IMR-90 (cell line): ENCODE measurements around the gene BCAS1. TPM values are rescaled to one million over a fixed set of nuclear protein-coding genes. Genes with fewer than 3 reads are reported as not detected.

Source experiments
- ATAC-seq: fragments of 200-7000 bp; cut with Tn5 transposase; 2 replicates; pipeline ENCODE4 v1.9.1; 2020; ENCODE audit warnings: low read depth, mild to moderate bottlenecking, moderate library complexity
- BruUV-seq: library from RNA; stranded (reverse); fragments of 400-500 nt; replicated peaks from 2 replicates; lab custom pipeline; 2021; lab: Mats Ljungman, UMichigan
- CTCF ChIA-PET: fragments of 300-600 bp; formaldehyde crosslinking; extraction: SDS; loops from one replicate; lab custom pipeline; 2021; ENCODE audit warnings: antibody characterized with exemption; lab: Yijun Ruan, JAX
- POLR2A ChIA-PET: fragments of 300-600 bp; sonication (Branson Sonifier 250); formaldehyde crosslinking; loops from one replicate; lab custom pipeline; 2022; ENCODE audit warnings: antibody characterized with exemption; ENCODE audit not compliant: unreplicated experiment; lab: Charles Lee
- DNase-seq: peaks from one replicate; pipeline ENCODE4 v3.0.0; 2013
- H2AFZ ChIP-seq: replicated peaks from 2 replicates; pipeline ENCODE3; 2013; ENCODE audit warnings: low read length, mild to moderate bottlenecking; ENCODE audit not compliant: poor library complexity
- H2AK5ac ChIP-seq: 2 replicates; pipeline ENCODE4 v1.6.1; 2013; ENCODE audit warnings: low read depth, low read length, inconsistent platforms
- H2AK9ac ChIP-seq: replicated peaks from 2 replicates; pipeline ENCODE3; 2013; ENCODE audit warnings: mild to moderate bottlenecking, low read depth, low read length, moderate library complexity; ENCODE audit not compliant: poor library complexity
- H2BK120ac ChIP-seq: 2 replicates; pipeline ENCODE4 v1.6.1; 2013; ENCODE audit warnings: low read depth, low read length, inconsistent platforms
- H2BK15ac ChIP-seq: 3 replicates; pipeline ENCODE4 v1.6.1; 2013; ENCODE audit warnings: low read depth, low read length, inconsistent platforms
- H2BK20ac ChIP-seq: 2 replicates; pipeline ENCODE4 v1.6.1; 2013; ENCODE audit warnings: low read depth, mild to moderate bottlenecking, inconsistent platforms, low read length, moderate library complexity
- H2BK5ac ChIP-seq: 2 replicates; pipeline ENCODE4 v1.6.1; 2013; ENCODE audit warnings: mild to moderate bottlenecking, low read depth, low read length, inconsistent platforms; ENCODE audit not compliant: poor library complexity, severe bottlenecking
- H3K14ac ChIP-seq: replicated peaks from 2 replicates; pipeline ENCODE4 v1.6.1; 2013; ENCODE audit warnings: low read depth, low read length, inconsistent platforms
- H3K18ac ChIP-seq: 2 replicates; pipeline ENCODE4 v1.6.1; 2013; ENCODE audit warnings: low read depth, low read length, control low read depth
- H3K23ac ChIP-seq: 2 replicates; pipeline ENCODE4 v1.6.1; 2013; ENCODE audit warnings: low read depth, low read length, inconsistent platforms
- H3K27ac ChIP-seq: 2 replicates; pipeline ENCODE4 v1.5.1; 2013; ENCODE audit warnings: mild to moderate bottlenecking, control low read depth, low read length; ENCODE audit not compliant: insufficient read depth
- H3K27me3 ChIP-seq: 2 replicates; pipeline ENCODE4 v1.6.1; 2013; ENCODE audit warnings: low read length; ENCODE audit not compliant: control insufficient read depth, insufficient read depth
- H3K36me3 ChIP-seq: 2 replicates; pipeline ENCODE4 v1.6.1; 2013; ENCODE audit warnings: low read length, mixed read lengths; ENCODE audit not compliant: control insufficient read depth, insufficient read depth
- H3K4ac ChIP-seq: 2 replicates; pipeline ENCODE4 v1.6.1; 2013; ENCODE audit warnings: low read depth, low read length, inconsistent platforms
- H3K4me1 ChIP-seq: 2 replicates; pipeline ENCODE4 v1.6.1; 2013; ENCODE audit warnings: low read length, mixed read lengths; ENCODE audit not compliant: control insufficient read depth, insufficient read depth
- H3K4me2 ChIP-seq: 2 replicates; pipeline ENCODE4 v1.6.1; 2013; ENCODE audit warnings: low read depth, mild to moderate bottlenecking, control low read depth, low read length, moderate library complexity
- H3K4me3 ChIP-seq: 2 replicates; pipeline ENCODE4 v1.5.1; 2013; ENCODE audit warnings: low read depth, mild to moderate bottlenecking, control low read depth, low read length, moderate library complexity; ENCODE audit not compliant: insufficient read depth
- H3K56ac ChIP-seq: 2 replicates; pipeline ENCODE4 v1.6.1; 2013; ENCODE audit warnings: low read length, inconsistent platforms; ENCODE audit not compliant: insufficient read depth; ENCODE audit errors: extremely low read depth
- H3K79me1 ChIP-seq, 2 experiments: 2 replicates each; pipeline ENCODE4 v1.6.1; 2013; ENCODE audit warnings: low read length in 2 of 2, inconsistent platforms in 1 of 2, low read depth in 1 of 2
- H3K9ac ChIP-seq: 2 replicates; pipeline ENCODE4 v1.6.1; 2013; ENCODE audit warnings: low read depth, low read length, control low read depth
- H3K9me1 ChIP-seq: 2 replicates; pipeline ENCODE4 v1.6.1; 2013; ENCODE audit warnings: low read length, inconsistent platforms; ENCODE audit not compliant: insufficient read depth
- H3K9me3 ChIP-seq: 2 replicates; pipeline ENCODE4 v1.6.1; 2013; ENCODE audit warnings: low read length; ENCODE audit not compliant: control insufficient read depth, insufficient read depth
- H4K20me1 ChIP-seq: 2 replicates; pipeline ENCODE4 v1.6.1; 2013; ENCODE audit warnings: low read length, inconsistent platforms; ENCODE audit not compliant: insufficient read depth
- H4K5ac ChIP-seq: 2 replicates; pipeline ENCODE4 v1.6.1; 2013; ENCODE audit warnings: mild to moderate bottlenecking, low read depth, low read length, control low read depth
- H4K8ac ChIP-seq, 2 experiments: 2 replicates each; pipeline ENCODE4 v1.6.1; 2013; ENCODE audit warnings: low read depth in 2 of 2, low read length in 2 of 2, control low read depth in 1 of 2, inconsistent platforms in 1 of 2
- H4K91ac ChIP-seq: 2 replicates; pipeline ENCODE4 v1.6.1; 2013; ENCODE audit warnings: low read depth, low read length, inconsistent platforms; ENCODE audit not compliant: insufficient read depth
- BHLHE40 ChIP-seq: fragments of 150-350 bp; IDR thresholded peaks from 2 replicates; pipeline ENCODE4 v1.6.1; 2016; ENCODE audit warnings: mild to moderate bottlenecking, low read depth, low read length
- CEBPB ChIP-seq: IDR thresholded peaks from 2 replicates; pipeline ENCODE4 v1.6.1; 2012; ENCODE audit warnings: low read depth, low read length, improper control_type of control experiment
- CHD1 ChIP-seq: IDR thresholded peaks from 2 replicates; pipeline ENCODE4 v1.6.1; 2012; ENCODE audit warnings: low read depth, low read length, improper control_type of control experiment
- ELK1 ChIP-seq: fragments of 150-350 bp; IDR thresholded peaks from 2 replicates; pipeline ENCODE4 v1.6.1; 2016; ENCODE audit warnings: low read depth, mild to moderate bottlenecking, low read length, moderate library complexity, borderline replicate concordance
- FOS ChIP-seq: fragments of 150-350 bp; IDR thresholded peaks from 2 replicates; pipeline ENCODE4 v1.6.1; 2016; ENCODE audit warnings: low read depth, low read length
- MAFK ChIP-seq: IDR thresholded peaks from 2 replicates; pipeline ENCODE4 v1.6.1; 2012; ENCODE audit warnings: low read depth, low read length, improper control_type of control experiment
- MAZ ChIP-seq: IDR thresholded peaks from 2 replicates; pipeline ENCODE4 v1.6.1; 2012; ENCODE audit warnings: low read depth, mild to moderate bottlenecking, low read length, improper control_type of control experiment, moderate library complexity, borderline replicate concordance
- MXI1 ChIP-seq: IDR thresholded peaks from 2 replicates; pipeline ENCODE4 v1.6.1; 2012; ENCODE audit warnings: low read depth, mild to moderate bottlenecking, low read length, moderate library complexity, borderline replicate concordance
- NFE2L2 ChIP-seq: fragments of 150-350 bp; IDR thresholded peaks from 2 replicates; pipeline ENCODE4 v1.6.1; 2016; ENCODE audit warnings: low read depth, mild to moderate bottlenecking, low read length
- POLR2A ChIP-seq: IDR thresholded peaks from 2 replicates; pipeline ENCODE4 v1.6.1; 2012; ENCODE audit warnings: mild to moderate bottlenecking, low read depth, low read length
- RAD21 ChIP-seq: IDR thresholded peaks from 2 replicates; pipeline ENCODE4 v1.6.1; 2012; ENCODE audit warnings: low read length, improper control_type of control experiment
- RFX5 ChIP-seq: IDR thresholded peaks from 2 replicates; pipeline ENCODE4 v1.8.0; 2012; ENCODE audit warnings: low read depth, mild to moderate bottlenecking, low read length, moderate library complexity
- SMC3 ChIP-seq: fragments of 150-350 bp; IDR thresholded peaks from 2 replicates; pipeline ENCODE4 v1.6.1; 2016; ENCODE audit warnings: low read depth, mild to moderate bottlenecking, antibody characterized with exemption, low read length, moderate library complexity
- WGBS, 2 experiments: methylation state at CpG; one replicate each; pipeline versions ENCODE4 v1.1.5 to v1.1.7; 2013; ENCODE audit warnings: missing lambda C conversion rate in 2 of 2; ENCODE audit not compliant: insufficient read length in 1 of 2; ENCODE audit errors: extremely low coverage in 2 of 2; 5-methylcytosine and 5-hydroxymethylcytosine counted together
- dilution Hi-C: fragments of 300-500 bp; cut with HindIII; formaldehyde crosslinking; loops from one replicate; pipeline ENCODE4 v1.14.3; 2018; ENCODE audit warnings: low sequenced_read_pairs; ENCODE audit not compliant: unreplicated experiment
- in situ Hi-C: fragments of 300-500 bp; cut with MboI; formaldehyde crosslinking; loops from 3 replicates; pipeline ENCODE4 v1.14.3; 2019; ENCODE audit warnings: low sequenced_read_pairs, inconsistent platforms, mixed read lengths
- intact Hi-C: fragments of 100-400 bp; cut with micrococcal nuclease; formaldehyde crosslinking; loops from 2 replicates; pipeline ENCODE4 v1.10.0; 2022
- polyA plus RNA-seq, 3 experiments: library from polyadenylated mRNA; depleted of rRNA; stranded (reverse); fragments of >200 nt; gene quantifications; 2 replicates each; pipeline ENCODE4 v1.2.3, GENCODE V29; 2012; ENCODE audit warnings: low replicate concordance in 1 of 3
- total RNA-seq: library from RNA; depleted of rRNA; stranded (reverse); fragments of >200 nt; gene quantifications from 2 replicates; pipeline ENCODE4 v1.2.3, GENCODE V29; 2012
- TF ChIP-seq, protein P1 (sequence below): conservative IDR thresholded peaks from 2 replicates; pipeline ENCODE4 v1.5.1; 2012; ENCODE audit warnings: mild to moderate bottlenecking, low read depth, low read length, improper control_type of control experiment
- TF ChIP-seq, protein P2 (sequence below): fragments of 150-350 bp; IDR thresholded peaks from 2 replicates; pipeline ENCODE4 v1.6.1; 2017; ENCODE audit warnings: mild to moderate bottlenecking, antibody characterized with exemption, low read length, low read depth

BCAS1 gene
- total and polyA plus RNA-seq, 2 of the 4 experiments (the other 2 are of a cell fraction) = under 0.01 TPM; not detected in 1

DNA sequence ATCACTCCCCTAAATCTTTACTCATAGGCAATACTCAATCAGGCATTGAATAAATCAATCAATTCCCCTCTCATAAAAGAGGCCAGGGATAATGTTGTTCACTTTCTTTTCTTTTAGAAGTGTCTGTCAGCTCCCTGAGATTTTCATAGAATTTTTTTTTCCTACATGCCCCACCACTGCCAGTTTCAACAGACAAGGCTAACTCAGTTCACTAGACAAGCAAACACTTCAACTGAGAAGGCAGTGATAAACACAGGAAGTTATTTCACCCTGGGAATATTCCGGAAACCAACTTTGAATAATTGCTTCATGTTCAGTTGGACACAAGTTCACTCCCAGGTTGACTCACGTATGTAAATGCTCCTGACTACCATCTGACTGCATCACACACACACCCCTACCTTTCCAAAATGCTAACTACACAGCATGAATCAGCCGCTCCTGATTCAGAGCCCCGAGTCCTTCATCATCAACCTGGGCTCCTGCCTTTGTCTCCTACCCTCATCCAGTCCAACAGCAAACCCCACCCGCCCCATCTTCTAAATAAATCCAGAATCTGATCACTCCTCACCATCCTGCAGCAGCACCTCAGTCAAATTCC lies 143.9 kb downstream of the BCAS1 start:
- Histone ChIP-seq H2AK5ac (peak overlapping the region; percentile 91), H3K23ac (peak overlapping the region; percentile 89), H3K4ac (peak overlapping the region; percentile 99), H3K4me2 (peak overlapping the region; percentile 13), H3K18ac (peak overlapping the region; percentile 48), H2BK5ac (peak overlapping the region; percentile 82), H3K9ac (no peak overlapping the region), H3K9me1 (peaks cover 11% of the 10 kb centered on the region), H3K36me3 (no peaks in the 10 kb centered on the region), H2BK120ac (peak overlapping the region; percentile 96), H3K27ac (peak overlapping the region; percentile 48), H4K8ac (peak overlapping the region; percentile 63 to 66), H4K5ac (peak overlapping the region; percentile 46; the same call in 1 of the 2 replicates), H3K4me3 (no peak overlapping the region), H2AK9ac (peak overlapping the region; percentile 86), H2AFZ (peak overlapping the region; percentile 86), H2BK20ac (peak overlapping the region; percentile 65), H3K4me1 (peaks cover 8% of the 10 kb centered on the region), H3K79me1 (no peaks in the 10 kb centered on the region; a peak in 1 of 4 replicates), H3K27me3 (no peaks in the 10 kb centered on the region), H2BK15ac (peak overlapping the region; percentile 90; the same call in 2 of the 3 replicates), H3K56ac (peak overlapping the region; percentile 14; the same call in 1 of the 2 replicates), H3K14ac (peak overlapping the region; percentile 76), H4K20me1 (no peaks in the 10 kb centered on the region), H3K9me3 (no peaks in the 10 kb centered on the region), H4K91ac (peak overlapping the region; percentile 73)
- intact Hi-C loops = no loop called here
- in situ Hi-C loops = loop anchor here (25.0 kb wide), 2 partner anchors 764 to 1439 kb away; no protein-coding TSS in a partner anchor
- ATAC-seq (peak; percentile 85), DNase-seq (peak; percentile 97)
- CTCF ChIA-PET = interaction anchor here (1.4 kb wide), 1 partner anchor 10 kb away, joined by 3 read pairs; no protein-coding TSS in a partner anchor
- dilution Hi-C loops = no loop called here
- POLR2A ChIA-PET = no interaction called here
- no TSS peak for BruUV-seq
- whole genome bisulfite sequencing, 2 experiments = 0% methylated on average over 2 of the region's 5 CpGs; no CpG with 5 or more reads in 1 of the 2 experiments
- TF ChIP-seq, protein P1, sequence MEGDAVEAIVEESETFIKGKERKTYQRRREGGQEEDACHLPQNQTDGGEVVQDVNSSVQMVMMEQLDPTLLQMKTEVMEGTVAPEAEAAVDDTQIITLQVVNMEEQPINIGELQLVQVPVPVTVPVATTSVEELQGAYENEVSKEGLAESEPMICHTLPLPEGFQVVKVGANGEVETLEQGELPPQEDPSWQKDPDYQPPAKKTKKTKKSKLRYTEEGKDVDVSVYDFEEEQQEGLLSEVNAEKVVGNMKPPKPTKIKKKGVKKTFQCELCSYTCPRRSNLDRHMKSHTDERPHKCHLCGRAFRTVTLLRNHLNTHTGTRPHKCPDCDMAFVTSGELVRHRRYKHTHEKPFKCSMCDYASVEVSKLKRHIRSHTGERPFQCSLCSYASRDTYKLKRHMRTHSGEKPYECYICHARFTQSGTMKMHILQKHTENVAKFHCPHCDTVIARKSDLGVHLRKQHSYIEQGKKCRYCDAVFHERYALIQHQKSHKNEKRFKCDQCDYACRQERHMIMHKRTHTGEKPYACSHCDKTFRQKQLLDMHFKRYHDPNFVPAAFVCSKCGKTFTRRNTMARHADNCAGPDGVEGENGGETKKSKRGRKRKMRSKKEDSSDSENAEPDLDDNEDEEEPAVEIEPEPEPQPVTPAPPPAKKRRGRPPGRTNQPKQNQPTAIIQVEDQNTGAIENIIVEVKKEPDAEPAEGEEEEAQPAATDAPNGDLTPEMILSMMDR = no peak
- no peak for TF ChIP-seq CHD1
- no peak for TF ChIP-seq MAZ
- TF ChIP-seq POLR2A = peak; percentile 60; the same call in 1 of the 2 replicates
- TF ChIP-seq CEBPB = peak; percentile 94
- no peak for TF ChIP-seq ELK1
- TF ChIP-seq RFX5 = no peak
- peak; percentile 6; the same call in 1 of the 2 replicates for TF ChIP-seq NFE2L2
- peak; percentile 64 for TF ChIP-seq MAFK
- no peak for TF ChIP-seq MXI1
- TF ChIP-seq RAD21 = no peak
- peak; percentile 79 for TF ChIP-seq FOS
- TF ChIP-seq, protein P2, sequence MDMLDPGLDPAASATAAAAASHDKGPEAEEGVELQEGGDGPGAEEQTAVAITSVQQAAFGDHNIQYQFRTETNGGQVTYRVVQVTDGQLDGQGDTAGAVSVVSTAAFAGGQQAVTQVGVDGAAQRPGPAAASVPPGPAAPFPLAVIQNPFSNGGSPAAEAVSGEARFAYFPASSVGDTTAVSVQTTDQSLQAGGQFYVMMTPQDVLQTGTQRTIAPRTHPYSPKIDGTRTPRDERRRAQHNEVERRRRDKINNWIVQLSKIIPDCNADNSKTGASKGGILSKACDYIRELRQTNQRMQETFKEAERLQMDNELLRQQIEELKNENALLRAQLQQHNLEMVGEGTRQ = no peak
- TF ChIP-seq SMC3 = no peak; the same call in 1 of the 2 replicates
- TF ChIP-seq BHLHE40 = peak; percentile 41; the same call in 1 of the 2 replicates
